H9 (cell line): ENCODE measurements around the gene CDH26. TPM values are rescaled to one million over a fixed set of nuclear protein-coding genes. Genes with fewer than 3 reads are reported as not detected.
A peak's percentile ranks its signal among the peaks of the same experiment; 100 is the strongest.

Experiments
- DNase-seq: peaks from one replicate; pipeline ENCODE4 v3.0.0-alpha.2; 2017
- H2AFZ ChIP-seq: one replicate; pipeline ENCODE4 v1.6.1; 2013; ENCODE audit warnings: mild to moderate bottlenecking, low read length, control low read depth, moderate library complexity
- H2AK5ac ChIP-seq: 2 replicates; pipeline ENCODE4 v1.6.1; 2013; ENCODE audit warnings: low read length, control low read depth, mixed read lengths; ENCODE audit not compliant: insufficient read length
- H2BK120ac ChIP-seq: one replicate; pipeline ENCODE4 v1.6.1; 2013; ENCODE audit warnings: low read depth, mild to moderate bottlenecking, low read length, control low read depth, inconsistent platforms; ENCODE audit not compliant: poor library complexity, severe bottlenecking
- H2BK12ac ChIP-seq: 2 replicates; pipeline ENCODE4 v1.6.1; 2013; ENCODE audit warnings: low read length, control low read depth, mixed read lengths, low read depth; ENCODE audit not compliant: insufficient read length
- H2BK15ac ChIP-seq: 2 replicates; pipeline ENCODE4 v1.6.1; 2013; ENCODE audit warnings: low read depth, low read length, control low read depth
- H2BK20ac ChIP-seq: one replicate; pipeline ENCODE4 v1.6.1; 2013; ENCODE audit warnings: low read depth, mild to moderate bottlenecking, low read length, control low read depth, inconsistent platforms; ENCODE audit not compliant: poor library complexity, severe bottlenecking
- H2BK5ac ChIP-seq: 2 replicates; pipeline ENCODE4 v1.6.1; 2013; ENCODE audit warnings: low read length, control low read depth, mixed read lengths; ENCODE audit not compliant: insufficient read length
- H3K14ac ChIP-seq: 2 replicates; pipeline ENCODE4 v1.6.1; 2013; ENCODE audit warnings: low read length, control low read depth; ENCODE audit not compliant: insufficient read depth
- H3K18ac ChIP-seq: 2 replicates; pipeline ENCODE4 v1.6.1; 2013; ENCODE audit warnings: low read depth, mild to moderate bottlenecking, mixed read lengths, low read length, control low read depth; ENCODE audit not compliant: insufficient read length
- H3K23ac ChIP-seq: 2 replicates; pipeline ENCODE4 v1.6.1; 2013; ENCODE audit warnings: low read length, control low read depth, mixed read lengths, low read depth; ENCODE audit not compliant: insufficient read length
- H3K23me2 ChIP-seq: 2 replicates; pipeline ENCODE4 v1.6.1; 2013; ENCODE audit warnings: low read depth, mild to moderate bottlenecking, mixed read lengths, low read length, control low read depth; ENCODE audit not compliant: insufficient read length, poor library complexity, severe bottlenecking
- H3K27ac ChIP-seq: 2 replicates; pipeline ENCODE4 v1.5.1; 2013; ENCODE audit warnings: low read length, control low read depth, mixed read lengths, low read depth; ENCODE audit not compliant: insufficient read length
- H3K27me3 ChIP-seq: 2 replicates; pipeline ENCODE4 v1.6.1; 2013; ENCODE audit warnings: low read length, control low read depth, inconsistent platforms; ENCODE audit not compliant: insufficient read depth
- H3K4ac ChIP-seq: 2 replicates; pipeline ENCODE4 v1.6.1; 2013; ENCODE audit warnings: low read depth, mild to moderate bottlenecking, control low read depth, inconsistent platforms, low read length, moderate library complexity
- H3K4me1 ChIP-seq: 2 replicates; pipeline ENCODE4 v1.6.1; 2013; ENCODE audit warnings: low read length, control low read depth, inconsistent platforms; ENCODE audit not compliant: insufficient read depth
- H3K4me2 ChIP-seq: 2 replicates; pipeline ENCODE4 v1.6.1; 2013; ENCODE audit warnings: low read length, control low read depth, mixed read lengths; ENCODE audit not compliant: insufficient read length, insufficient read depth
- H3K56ac ChIP-seq: 2 replicates; pipeline ENCODE4 v1.6.1; 2013; ENCODE audit warnings: low read depth, mild to moderate bottlenecking, mixed read lengths, low read length, control low read depth; ENCODE audit not compliant: insufficient read length
- H3K79me1 ChIP-seq: 2 replicates; pipeline ENCODE4 v1.6.1; 2013; ENCODE audit warnings: low read depth, mild to moderate bottlenecking, moderate library complexity, low read length, control low read depth, inconsistent platforms; ENCODE audit not compliant: insufficient read depth, poor library complexity, severe bottlenecking
- H3K79me2 ChIP-seq: 2 replicates; pipeline ENCODE4 v1.6.1; 2013; ENCODE audit warnings: low read length, control low read depth, inconsistent platforms; ENCODE audit not compliant: insufficient read depth
- H3K9ac ChIP-seq: 2 replicates; pipeline ENCODE4 v1.6.1; 2013; ENCODE audit warnings: low read length, control low read depth, mixed read lengths; ENCODE audit not compliant: insufficient read length; ENCODE audit errors: extremely low read depth
- H3K9me3 ChIP-seq: one replicate; pipeline ENCODE4 v1.6.1; 2013; ENCODE audit warnings: low read depth, low read length, inconsistent platforms; ENCODE audit not compliant: control insufficient read depth
- H3T11ph ChIP-seq: one replicate; pipeline ENCODE4 v1.6.1; 2013; ENCODE audit warnings: mild to moderate bottlenecking, low read length, control low read depth, inconsistent platforms
- H4K20me1 ChIP-seq: one replicate; pipeline ENCODE4 v1.6.1; 2013; ENCODE audit not compliant: control insufficient read depth, insufficient read length, insufficient read depth
- H4K5ac ChIP-seq: 2 replicates; pipeline ENCODE4 v1.6.1; 2013; ENCODE audit warnings: low read depth, mild to moderate bottlenecking, mixed read lengths, low read length, control low read depth; ENCODE audit not compliant: insufficient read length
- H4K8ac ChIP-seq: replicated peaks from 2 replicates; pipeline ENCODE4 v1.6.1; 2013; ENCODE audit warnings: low read length, control low read depth, mixed read lengths, low read depth; ENCODE audit not compliant: insufficient read length
- H4K91ac ChIP-seq: 2 replicates; pipeline ENCODE4 v1.6.1; 2013; ENCODE audit warnings: low read depth, mild to moderate bottlenecking, moderate library complexity, mixed read lengths, low read length, control low read depth; ENCODE audit not compliant: insufficient read length
- H3K27ac Mint-ChIP-seq, 3 experiments: 2 replicates in 2 of 3; 3 replicates in 1 of 3; pipeline ENCODE4 v1.8.0; 2020 to 2021; ENCODE audit warnings: mixed read lengths in 3 of 3, mild to moderate bottlenecking in 1 of 3, moderate library complexity in 1 of 3
- H3K27me3 Mint-ChIP-seq: 2 replicates; pipeline ENCODE4 v1.8.0; 2021; ENCODE audit warnings: low read depth, mild to moderate bottlenecking, moderate library complexity, mixed read lengths
- H3K36me3 Mint-ChIP-seq, 3 experiments: 2 replicates in 2 of 3; 3 replicates in 1 of 3; pipeline ENCODE4 v1.8.0; 2020 to 2021; ENCODE audit warnings: low read depth in 3 of 3, mixed read lengths in 3 of 3; ENCODE audit not compliant: insufficient read depth in 1 of 3
- H3K4me1 Mint-ChIP-seq, 2 experiments: 2 replicates each; pipeline ENCODE4 v1.8.0; 2020; ENCODE audit warnings: mixed read lengths in 2 of 2
- H3K4me3 Mint-ChIP-seq, 2 experiments: 2 replicates in 1 of 2; 3 replicates in 1 of 2; pipeline ENCODE4 v1.8.0; 2020 to 2021; ENCODE audit warnings: mild to moderate bottlenecking in 2 of 2, mixed read lengths in 2 of 2, moderate library complexity in 1 of 2
- H3K9me3 Mint-ChIP-seq, 2 experiments: 2 replicates in 1 of 2; 3 replicates in 1 of 2; pipeline ENCODE4 v1.8.0; 2020; ENCODE audit warnings: mild to moderate bottlenecking in 2 of 2, mixed read lengths in 2 of 2, moderate library complexity in 1 of 2
- WGBS: extraction: QIAGEN DNeasy Blood & Tissue Kit; methylation state at CpG from one replicate; pipeline ENCODE4 v1.1.7; 2013; ENCODE audit warnings: missing lambda C conversion rate, low lambda C conversion rate, mixed read lengths; ENCODE audit not compliant: insufficient read length; ENCODE audit errors: extremely low coverage; 5-methylcytosine and 5-hydroxymethylcytosine counted together
- total RNA-seq: library from RNA; stranded (reverse); gene quantifications from 2 replicates; pipeline ENCODE4 v1.2.1, GENCODE V29; 2021
- TF ChIP-seq, protein P1 (sequence below): fragments of 200-600 bp; sonication (generic); conservative IDR thresholded peaks from 3 replicates; pipeline ENCODE4 v1.8.0; 2021; ENCODE audit warnings: antibody characterized with exemption, mild to moderate bottlenecking

CDH26 gene
- total RNA-seq, 1 experiment from 2014 or later, result 0.79 TPM

DNA sequence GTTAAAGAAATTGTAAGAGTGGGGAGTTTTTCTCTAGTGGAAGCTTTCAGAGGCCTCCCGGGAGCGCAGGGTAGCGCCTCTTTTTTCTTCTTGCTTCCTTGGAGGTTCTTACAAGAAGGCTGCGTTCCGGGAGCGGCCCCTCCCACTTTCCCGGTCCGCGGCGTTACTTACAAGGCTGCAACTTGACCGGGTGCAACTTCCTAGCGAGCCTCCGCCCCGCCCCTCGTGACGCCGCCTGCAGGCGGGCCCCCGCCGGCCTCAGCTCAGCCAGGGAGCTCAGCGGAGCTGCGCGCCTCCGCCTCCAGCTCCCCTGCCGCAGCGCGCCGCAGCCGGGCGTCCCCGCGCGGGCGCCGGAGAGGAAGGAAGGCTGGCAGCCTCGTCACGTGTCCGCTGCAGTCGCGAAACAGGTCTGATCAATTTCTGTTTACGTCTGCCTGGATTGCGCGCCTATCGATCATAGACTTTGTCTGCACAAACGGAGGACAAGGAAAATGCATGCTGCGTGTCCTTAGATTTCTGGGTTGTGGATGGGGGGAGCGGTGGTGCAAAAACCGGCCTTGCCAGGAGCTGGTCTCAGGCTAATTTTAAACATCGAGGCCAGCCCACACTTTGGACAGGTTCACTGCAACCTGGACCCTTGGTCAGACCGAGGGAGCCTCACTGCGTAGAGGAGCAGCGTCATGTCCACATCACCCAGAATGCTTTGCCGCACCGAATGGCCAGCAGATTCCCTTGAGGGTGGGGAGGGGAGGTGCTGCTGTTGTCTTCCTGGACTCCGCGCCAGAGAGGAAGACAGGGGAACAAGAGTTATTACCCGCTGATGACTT, 17.9 kb upstream of the CDH26 start, which contains the start of the genes FAM217B and PPP1R3D:
FAM217B (plus strand) TSS at position 261 of the 827 bp plus-strand sequence. CDS start 3,555 bp downstream, outside the sequence.
PPP1R3D (minus strand) TSS at position 177 of the 827 bp plus-strand sequence. CDS start 374 bp downstream, outside the sequence.
- peak; percentile 97 for DNase-seq
- H3K23ac ChIP-seq, result no peak within 1 kb of the TSS
- H3K4ac ChIP-seq, result no peak within 1 kb of the TSS
- Mint-ChIP-seq H3K27me3 (peaks cover 27% of the 10 kb centered on the region), H3K27ac (peak within 1 kb of the TSS; percentile 96 to 99 (median 99); a peak in 6 of 7 replicates), H3K36me3 (peaks cover 13 to 27% (median 24%) of the 10 kb centered on the region in 3 experiments), H3K4me1 (peaks cover 11 to 14% of the 10 kb centered on the region in 2 experiments), H3K4me3 (peak within 1 kb of the TSS; percentile 84 to 94), H3K9me3 (peaks cover 6% of the 10 kb centered on the region in 2 experiments; a peak in 3 of 5 replicates)
- H2BK20ac ChIP-seq, result no peak within 1 kb of the TSS
- no peak within 1 kb of the TSS for H2BK12ac ChIP-seq
- no peak within 1 kb of the TSS for H4K5ac ChIP-seq
- peak within 1 kb of the TSS; percentile 75 for H3K9ac ChIP-seq
- H3K14ac ChIP-seq, result peak within 1 kb of the TSS; percentile 75
- H3K79me1 ChIP-seq, result no peaks in the 10 kb centered on the region
- no peaks in the 10 kb centered on the region for H3K79me2 ChIP-seq
- no peak within 1 kb of the TSS for H3K56ac ChIP-seq
- no peak within 1 kb of the TSS for H3T11ph ChIP-seq
- peaks cover 4% of the 10 kb centered on the region for H3K23me2 ChIP-seq
- H4K8ac ChIP-seq, result no peak within 1 kb of the TSS
- H4K20me1 ChIP-seq, result no peaks in the 10 kb centered on the region
- peaks cover 7% of the 10 kb centered on the region; the same call in 1 of the 2 replicates for H3K27me3 ChIP-seq
- no peak within 1 kb of the TSS for H2BK5ac ChIP-seq
- WGBS, result no CpG with 5 or more reads among the region's 57 CpGs
- H4K91ac ChIP-seq, result no peak within 1 kb of the TSS
- H3K4me1 ChIP-seq, result no peaks in the 10 kb centered on the region
- peak within 1 kb of the TSS; percentile 11 for H2AFZ ChIP-seq
- H3K18ac ChIP-seq, result peak within 1 kb of the TSS; percentile 41
- no peak within 1 kb of the TSS for H2AK5ac ChIP-seq
- no peak within 1 kb of the TSS for H2BK15ac ChIP-seq
- H2BK120ac ChIP-seq, result no peak within 1 kb of the TSS
- H3K4me2 ChIP-seq, result peak within 1 kb of the TSS; percentile 67
- no peaks in the 10 kb centered on the region for H3K9me3 ChIP-seq
- TF ChIP-seq, protein P1, sequence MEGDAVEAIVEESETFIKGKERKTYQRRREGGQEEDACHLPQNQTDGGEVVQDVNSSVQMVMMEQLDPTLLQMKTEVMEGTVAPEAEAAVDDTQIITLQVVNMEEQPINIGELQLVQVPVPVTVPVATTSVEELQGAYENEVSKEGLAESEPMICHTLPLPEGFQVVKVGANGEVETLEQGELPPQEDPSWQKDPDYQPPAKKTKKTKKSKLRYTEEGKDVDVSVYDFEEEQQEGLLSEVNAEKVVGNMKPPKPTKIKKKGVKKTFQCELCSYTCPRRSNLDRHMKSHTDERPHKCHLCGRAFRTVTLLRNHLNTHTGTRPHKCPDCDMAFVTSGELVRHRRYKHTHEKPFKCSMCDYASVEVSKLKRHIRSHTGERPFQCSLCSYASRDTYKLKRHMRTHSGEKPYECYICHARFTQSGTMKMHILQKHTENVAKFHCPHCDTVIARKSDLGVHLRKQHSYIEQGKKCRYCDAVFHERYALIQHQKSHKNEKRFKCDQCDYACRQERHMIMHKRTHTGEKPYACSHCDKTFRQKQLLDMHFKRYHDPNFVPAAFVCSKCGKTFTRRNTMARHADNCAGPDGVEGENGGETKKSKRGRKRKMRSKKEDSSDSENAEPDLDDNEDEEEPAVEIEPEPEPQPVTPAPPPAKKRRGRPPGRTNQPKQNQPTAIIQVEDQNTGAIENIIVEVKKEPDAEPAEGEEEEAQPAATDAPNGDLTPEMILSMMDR, result no peak; the same call in 2 of the 3 replicates
- H3K27ac ChIP-seq, result no peak within 1 kb of the TSS
